Esophagus squamous epithelium (tissue), 5 donors: Measurements from ENCODE around the gene PPM1F. TPM values are rescaled to one million over a fixed set of nuclear protein-coding genes. Genes with fewer than 3 reads are reported as not detected.

ENCODE experiments used
- DNase-seq: peaks from one replicate; lab custom pipeline; 2025; lab: John Stamatoyannopoulos, UW
- H3K27ac ChIP-seq, 4 donors: fragments of 200-600 bp; sonication (generic); one replicate each; pipeline ENCODE4 v1.5.1; 2016 to 2019; ENCODE audit warnings: mild to moderate bottlenecking in 1 of 4
- H3K27me3 ChIP-seq, 4 donors: fragments of 200-600 bp; sonication (generic); 1 replicate in 3 of 4; 2 replicates in 1 of 4; pipeline versions ENCODE4 v1.5.1 to v1.6.0; 2017 to 2021; ENCODE audit warnings: antibody characterized with exemption in 1 of 4
- H3K36me3 ChIP-seq, 3 donors: fragments of 200-600 bp; sonication (generic); one replicate each; pipeline ENCODE4 v1.5.1; 2016 to 2019
- H3K4me1 ChIP-seq, 3 donors: fragments of 200-600 bp; sonication (generic); one replicate each; pipeline ENCODE4 v1.5.1; 2017 to 2019
- H3K4me3 ChIP-seq, 4 donors: fragments of 200-600 bp; sonication (generic); 1 replicate in 3 of 4; 2 replicates in 1 of 4; pipeline ENCODE4 v1.5.1; 2016 to 2019; ENCODE audit warnings: mild to moderate bottlenecking in 2 of 4, moderate library complexity in 1 of 4
- H3K9me3 ChIP-seq, 3 donors: fragments of 200-600 bp; sonication (generic); one replicate each; pipeline ENCODE4 v1.5.1; 2016 to 2019
- POLR2A ChIP-seq, 4 donors: fragments of 450-650 bp; IDR thresholded peaks; one replicate each; pipeline ENCODE4 v1.6.1; 2017; ENCODE audit warnings: antibody characterized with exemption in 4 of 4, mild to moderate bottlenecking in 4 of 4, moderate library complexity in 3 of 4
- WGBS, 2 donors: methylation state at CpG; one replicate each; pipeline ENCODE4 v1.1.5; 2018; 5-methylcytosine and 5-hydroxymethylcytosine counted together
- intact Hi-C: fragments of 100-400 bp; cut with DNase I; formaldehyde crosslinking; loops from one replicate; pipeline ENCODE4 v1.15.0; 2022
- total RNA-seq, 4 donors: library from RNA; depleted of rRNA; stranded (reverse); fragments of >200 nt; gene quantifications; one replicate each; pipeline ENCODE4 v1.1.0, GENCODE V29; 2016
- TF ChIP-seq, protein P1 (sequence below), 6 experiments: fragments of 450-650 bp in 4 of 6; fragments of 200-600 bp in 2 of 6; sonication (generic) in 2 of 6; IDR thresholded peaks; one replicate each; pipeline ENCODE4 v1.5.1; 2016 to 2019; ENCODE audit warnings: antibody characterized with exemption in 6 of 6, mild to moderate bottlenecking in 4 of 6, moderate library complexity in 4 of 6
- donor health status: DM: yes; HTN: yes; CAD: no.

The PPM1F gene
- total RNA-seq, 4 donors from 2014 or later = 22.2 to 39.7 (median 25.9) TPM

DNA sequence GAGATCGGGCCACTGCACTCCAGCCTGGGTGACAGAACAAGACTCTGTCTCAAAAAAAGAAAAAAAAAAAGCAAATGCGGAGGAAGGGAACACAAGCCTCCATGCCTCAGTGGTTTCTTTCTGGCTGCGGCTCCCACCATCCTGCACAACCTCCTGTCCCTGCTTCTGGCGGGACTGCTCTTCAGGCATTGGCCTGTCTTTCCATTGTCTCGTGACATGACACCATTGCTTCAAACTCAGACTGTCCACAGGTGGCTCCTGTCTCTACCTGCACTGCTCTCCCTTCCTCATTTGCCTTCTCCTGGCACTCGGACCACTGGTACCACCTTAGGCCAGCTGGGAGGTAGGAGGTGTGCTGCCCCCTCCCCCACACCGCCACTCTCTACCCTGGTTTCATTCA is 10.6 kb upstream of the PPM1F start:
- Histone ChIP-seq H3K4me3 (no peak overlapping the region), H3K27me3 (no peaks in the 10 kb centered on the region), H3K27ac (no peak overlapping the region), H3K36me3 (peaks cover 33 to 100% (median 55%) of the 10 kb centered on the region in 3 donors), H3K9me3 (no peaks in the 10 kb centered on the region), H3K4me1 (peaks cover 0 to 21% (median 8%) of the 10 kb centered on the region in 3 donors)
- DNase-seq = no peak
- intact Hi-C loops = no loop called here
- no peak for TF ChIP-seq POLR2A (IDR thresholded peaks at IDR 0.05)
- TF ChIP-seq, protein P1, sequence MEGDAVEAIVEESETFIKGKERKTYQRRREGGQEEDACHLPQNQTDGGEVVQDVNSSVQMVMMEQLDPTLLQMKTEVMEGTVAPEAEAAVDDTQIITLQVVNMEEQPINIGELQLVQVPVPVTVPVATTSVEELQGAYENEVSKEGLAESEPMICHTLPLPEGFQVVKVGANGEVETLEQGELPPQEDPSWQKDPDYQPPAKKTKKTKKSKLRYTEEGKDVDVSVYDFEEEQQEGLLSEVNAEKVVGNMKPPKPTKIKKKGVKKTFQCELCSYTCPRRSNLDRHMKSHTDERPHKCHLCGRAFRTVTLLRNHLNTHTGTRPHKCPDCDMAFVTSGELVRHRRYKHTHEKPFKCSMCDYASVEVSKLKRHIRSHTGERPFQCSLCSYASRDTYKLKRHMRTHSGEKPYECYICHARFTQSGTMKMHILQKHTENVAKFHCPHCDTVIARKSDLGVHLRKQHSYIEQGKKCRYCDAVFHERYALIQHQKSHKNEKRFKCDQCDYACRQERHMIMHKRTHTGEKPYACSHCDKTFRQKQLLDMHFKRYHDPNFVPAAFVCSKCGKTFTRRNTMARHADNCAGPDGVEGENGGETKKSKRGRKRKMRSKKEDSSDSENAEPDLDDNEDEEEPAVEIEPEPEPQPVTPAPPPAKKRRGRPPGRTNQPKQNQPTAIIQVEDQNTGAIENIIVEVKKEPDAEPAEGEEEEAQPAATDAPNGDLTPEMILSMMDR (IDR thresholded peaks at IDR 0.05) = no peak
- WGBS, 2 donors = 84 to 88% methylated on average over 7 of the region's 7 CpGs

DNA sequence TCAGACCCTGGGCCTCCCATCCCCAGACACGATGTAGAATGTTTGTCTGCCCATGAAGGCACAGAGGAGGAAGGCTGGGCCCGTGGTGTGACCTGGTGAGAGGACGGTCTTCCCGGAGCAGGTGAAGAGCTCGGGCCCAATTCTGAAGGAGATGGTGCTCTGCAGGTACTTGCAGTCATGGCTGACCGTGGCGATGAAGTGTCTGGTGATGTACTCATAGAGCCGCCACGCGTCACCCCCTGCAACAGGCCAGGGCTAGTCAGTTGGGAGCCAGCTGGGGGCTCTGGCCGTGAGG is 10.0 kb upstream of the PPM1F start:
- WGBS, 2 donors = 100% methylated on average over 1 of the region's 11 CpGs; no CpG with 5 or more reads in 1 of the 2 donors
- Histone ChIP-seq H3K4me3 (no peak overlapping the region), H3K36me3 (peaks cover 28 to 98% (median 55%) of the 10 kb centered on the region in 3 donors), H3K27me3 (no peaks in the 10 kb centered on the region), H3K4me1 (peaks cover 0 to 21% (median 8%) of the 10 kb centered on the region in 3 donors), H3K27ac (no peak overlapping the region), H3K9me3 (no peaks in the 10 kb centered on the region)
- DNase-seq = no peak
- no peak for TF ChIP-seq POLR2A (IDR thresholded peaks at IDR 0.05)
- intact Hi-C loops = no loop called here

GRCh38 chr22:21961886-21962654 is 9.4 kb upstream of the PPM1F start:
- H3K36me3 ChIP-seq = peaks cover 23 to 93% (median 51%) of the 10 kb centered on the region in 3 donors
- DNase-seq = no peak
- no peak overlapping the region for H3K4me3 ChIP-seq
- H3K9me3 ChIP-seq = no peaks in the 10 kb centered on the region
- no peaks in the 10 kb centered on the region for H3K27me3 ChIP-seq
- peaks cover 0 to 21% (median 8%) of the 10 kb centered on the region in 3 donors for H3K4me1 ChIP-seq
- WGBS, 2 donors = 88% methylated on average over 2 to 8 of the region's 23 CpGs
- peak overlapping the region; percentile 15 to 60 (median 28) for H3K27ac ChIP-seq
- TF ChIP-seq POLR2A (IDR thresholded peaks at IDR 0.05) = no peak
- TF ChIP-seq, protein P1 (IDR thresholded peaks at IDR 0.05) = no peak
- intact Hi-C loops = no loop called here

GRCh38 chr22:21961127-21961867 is 8.6 kb upstream of the PPM1F start:
- Histone ChIP-seq H3K27me3 (no peaks in the 10 kb centered on the region), H3K4me3 (no peak overlapping the region), H3K36me3 (peaks cover 22 to 85% (median 43%) of the 10 kb centered on the region in 3 donors), H3K27ac (peak overlapping the region; percentile 15 to 60 (median 28)), H3K4me1 (peaks cover 0 to 21% (median 8%) of the 10 kb centered on the region in 3 donors), H3K9me3 (no peaks in the 10 kb centered on the region)
- 60 to 100% methylated on average over 1 to 4 of the region's 18 CpGs for WGBS, 2 donors
- TF ChIP-seq, protein P1 (IDR thresholded peaks at IDR 0.05) = no peak
- no peak for TF ChIP-seq POLR2A (IDR thresholded peaks at IDR 0.05)
- no peak for DNase-seq
- intact Hi-C loops = no loop called here

DNA sequence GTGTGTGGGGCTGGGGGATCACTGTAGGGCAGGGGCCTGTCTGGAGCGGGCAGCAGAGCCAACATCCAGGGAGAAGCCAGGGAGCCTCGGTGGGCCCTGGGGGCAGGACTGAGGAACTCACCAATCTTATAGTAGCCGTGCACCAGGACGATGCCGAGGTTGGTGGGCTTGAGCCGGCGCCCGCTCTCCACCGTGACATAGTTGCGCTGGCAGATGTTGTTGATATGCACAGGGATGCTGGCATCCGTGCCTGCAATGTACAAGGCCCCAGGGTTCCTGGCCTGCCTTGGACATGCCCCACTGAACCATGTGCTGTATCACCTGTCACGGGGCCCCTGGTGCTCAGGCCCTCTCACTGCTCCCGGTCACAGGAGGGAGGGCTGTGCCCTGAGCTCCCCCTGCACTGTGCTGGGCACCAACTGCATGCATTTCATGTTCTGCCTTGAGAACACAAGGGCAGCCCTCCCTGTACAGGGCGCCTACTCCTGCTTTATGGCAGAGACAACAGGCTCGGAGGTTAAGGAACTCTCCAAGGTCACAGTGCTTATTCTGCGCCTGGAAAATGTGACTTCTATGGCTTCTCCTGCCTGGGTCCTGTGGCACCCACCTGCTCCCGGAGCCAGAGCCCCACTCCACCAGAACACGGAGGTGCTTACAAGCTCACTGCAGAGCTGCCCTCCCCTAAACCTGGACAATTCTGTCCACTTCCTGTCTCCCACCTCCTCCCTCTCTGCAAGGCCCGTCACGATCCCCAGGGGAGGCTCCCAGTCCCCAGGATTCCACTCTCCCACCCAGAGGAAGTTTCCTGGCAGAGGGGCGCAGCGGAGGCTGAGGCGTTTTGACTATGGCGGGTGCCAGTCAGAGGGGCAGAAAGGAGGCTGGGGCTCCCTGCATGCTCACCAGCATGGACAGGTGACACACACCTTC is 7.8 kb upstream of the PPM1F start:
- H3K9me3 ChIP-seq = no peaks in the 10 kb centered on the region
- no peak overlapping the region for H3K4me3 ChIP-seq
- H3K36me3 ChIP-seq = peaks cover 22 to 77% (median 39%) of the 10 kb centered on the region in 3 donors
- no peak for DNase-seq
- TF ChIP-seq, protein P1 (IDR thresholded peaks at IDR 0.05) = no peak
- no peak for TF ChIP-seq POLR2A (IDR thresholded peaks at IDR 0.05)
- 93 to 97% methylated on average over 9 to 12 of the region's 24 CpGs for WGBS, 2 donors
- H3K27me3 ChIP-seq = no peaks in the 10 kb centered on the region
- H3K4me1 ChIP-seq = peaks cover 0 to 21% (median 8%) of the 10 kb centered on the region in 3 donors
- intact Hi-C loops = no loop called here
- no peak overlapping the region for H3K27ac ChIP-seq
